GM23248 (cell line): ENCODE measurements around the gene WDR87. TPM values are rescaled to one million over a fixed set of nuclear protein-coding genes. Genes with fewer than 3 reads are reported as not detected.

Experiments
- DNase-seq: peaks from one replicate; pipeline ENCODE4 v3.0.0-alpha.2; 2015
- H2AFZ ChIP-seq: fragments of 200-600 bp; sonication (generic); 2 replicates; pipeline ENCODE4 v1.6.1; 2016; ENCODE audit warnings: antibody characterized with exemption
- H3F3A ChIP-seq: fragments of 200-600 bp; sonication (generic); 2 replicates; pipeline ENCODE4 v1.6.1; 2016; ENCODE audit warnings: mild to moderate bottlenecking, antibody characterized with exemption, mixed run types; ENCODE audit not compliant: insufficient read depth
- H3K27ac ChIP-seq: fragments of 200-600 bp; sonication (generic); 2 replicates; pipeline ENCODE4 v1.5.1; 2016; ENCODE audit warnings: mild to moderate bottlenecking
- H3K27me3 ChIP-seq: fragments of 200-600 bp; sonication (generic); replicated peaks from 2 replicates; pipeline ENCODE4 v1.6.1; 2016; ENCODE audit warnings: mild to moderate bottlenecking; ENCODE audit not compliant: insufficient read depth
- H3K36me3 ChIP-seq: fragments of 200-600 bp; sonication (generic); 2 replicates; pipeline ENCODE4 v1.6.1; 2016; ENCODE audit warnings: low read depth, mild to moderate bottlenecking
- H3K4me1 ChIP-seq: fragments of 200-600 bp; sonication (generic); 2 replicates; pipeline ENCODE4 v1.6.1; 2016; ENCODE audit warnings: mild to moderate bottlenecking; ENCODE audit not compliant: insufficient read depth
- H3K4me2 ChIP-seq: fragments of 200-600 bp; sonication (generic); one replicate; pipeline ENCODE4 v1.6.1; 2016; ENCODE audit warnings: mild to moderate bottlenecking; ENCODE audit not compliant: unreplicated experiment
- H3K4me3 ChIP-seq: fragments of 200-600 bp; sonication (generic); 2 replicates; pipeline ENCODE4 v1.5.1; 2016; ENCODE audit warnings: mild to moderate bottlenecking
- H3K79me2 ChIP-seq: fragments of 200-600 bp; sonication (generic); 2 replicates; pipeline ENCODE4 v1.6.1; 2016; ENCODE audit warnings: mild to moderate bottlenecking; ENCODE audit not compliant: insufficient read depth
- H3K9ac ChIP-seq: fragments of 200-600 bp; sonication (generic); 2 replicates; pipeline ENCODE4 v1.6.1; 2016; ENCODE audit warnings: mild to moderate bottlenecking
- H3K9me2 ChIP-seq: fragments of 200-600 bp; sonication (generic); 2 replicates; pipeline ENCODE4 v1.6.1; 2016; ENCODE audit warnings: mixed run types, mild to moderate bottlenecking, moderate library complexity; ENCODE audit not compliant: insufficient read depth
- H3K9me3 ChIP-seq: fragments of 200-600 bp; sonication (generic); one replicate; pipeline ENCODE4 v1.6.1; 2017; ENCODE audit warnings: low read depth
- H4K20me1 ChIP-seq: fragments of 200-600 bp; sonication (generic); 2 replicates; pipeline ENCODE4 v1.6.0; 2016; ENCODE audit not compliant: insufficient read depth
- EZH2 ChIP-seq: fragments of 200-600 bp; sonication (generic); IDR thresholded peaks from 2 replicates; pipeline ENCODE4 v1.6.1; 2018; ENCODE audit warnings: antibody characterized with exemption, mild to moderate bottlenecking; ENCODE audit not compliant: insufficient read depth, poor library complexity, severe bottlenecking
- EZH2phosphoT487 ChIP-seq: fragments of 200-600 bp; sonication (generic); IDR thresholded peaks from 2 replicates; pipeline ENCODE4 v1.6.1; 2018; ENCODE audit warnings: antibody characterized with exemption, moderate library complexity, mild to moderate bottlenecking, low read depth; ENCODE audit not compliant: insufficient read depth
- WGBS, 2 experiments: methylation state at CpG; one replicate each; pipeline ENCODE4 v1.1.6; 2015 to 2017; ENCODE audit warnings: low lambda C conversion rate in 2 of 2, low coverage in 1 of 2; ENCODE audit errors: missing lambda C conversion rate in 2 of 2; 5-methylcytosine and 5-hydroxymethylcytosine counted together
- in situ Hi-C: fragments of 300-500 bp; cut with MboI; formaldehyde crosslinking; loops from 2 replicates; pipeline ENCODE4 v1.15.0; 2020
- polyA plus RNA-seq: library from polyadenylated mRNA; unstranded; fragments of >200 nt; fragmentation: Nextera tagmentation; extraction: Ambion mirVana; gene quantifications from 2 replicates; pipeline ENCODE4 v1.2.1, GENCODE V29; 2016
- total RNA-seq: library from RNA; depleted of rRNA; stranded (reverse); fragments of >200 nt; shearing (Covaris generic); gene quantifications from 2 replicates; pipeline ENCODE4 v1.2.3, GENCODE V29; 2014

Gene WDR87
- total and polyA plus RNA-seq, 2 experiments from 2014 or later, result not detected

GRCh38 chr19:37930416-37930815 lies 24.0 kb upstream of the WDR87 start:
- Histone ChIP-seq H3F3A (no peaks in the 10 kb centered on the region), H3K27me3 (no peaks in the 10 kb centered on the region), H4K20me1 (no peaks in the 10 kb centered on the region), H3K4me3 (no peak overlapping the region), H3K9me3 (no peaks in the 10 kb centered on the region), H3K27ac (no peak overlapping the region), H3K9ac (no peak overlapping the region), H3K36me3 (no peaks in the 10 kb centered on the region), H3K9me2 (no peaks in the 10 kb centered on the region), H3K4me1 (peaks cover 15% of the 10 kb centered on the region), H3K79me2 (peaks cover 100% of the 10 kb centered on the region), H2AFZ (no peak overlapping the region), H3K4me2 (no peak overlapping the region)
- whole genome bisulfite sequencing, 2 experiments, result 96% methylated on average over 3 to 5 of the region's 5 CpGs
- no peak for TF ChIP-seq EZH2phosphoT487
- peak; percentile 27 for DNase-seq
- in situ Hi-C loops, result no loop called here

- Histone ChIP-seq H3K36me3 (no peaks in the 10 kb centered on the region), H3K4me2 (no peak overlapping the region), H3K79me2 (peaks cover 100% of the 10 kb centered on the region), H3K9me3 (no peaks in the 10 kb centered on the region), H2AFZ (no peak overlapping the region), H3K27me3 (no peaks in the 10 kb centered on the region), H3K4me3 (no peak overlapping the region), H3K27ac (no peak overlapping the region), H3K4me1 (peaks cover 15% of the 10 kb centered on the region), H3K9ac (no peak overlapping the region), H4K20me1 (no peaks in the 10 kb centered on the region), H3F3A (no peaks in the 10 kb centered on the region), H3K9me2 (no peaks in the 10 kb centered on the region)
- TF ChIP-seq EZH2phosphoT487 (no peak), EZH2 (no peak)
- in situ Hi-C loops, result no loop called here
- WGBS, 2 experiments, result 94 to 98% methylated on average over 4 of the region's 4 CpGs
- no peak for DNase-seq
Measured at GRCh38 chr19:37929355-37929923, 23.0 kb upstream of the WDR87 start.

GRCh38 chr19:37928527-37929286 lies 22.3 kb upstream of the WDR87 start:
- Histone ChIP-seq H4K20me1 (no peaks in the 10 kb centered on the region), H3K9ac (no peak overlapping the region), H3K27ac (no peak overlapping the region), H3K4me2 (no peak overlapping the region), H3K79me2 (peaks cover 100% of the 10 kb centered on the region), H3F3A (no peaks in the 10 kb centered on the region), H3K27me3 (no peaks in the 10 kb centered on the region), H3K4me1 (peaks cover 15% of the 10 kb centered on the region), H3K4me3 (no peak overlapping the region), H3K9me3 (no peaks in the 10 kb centered on the region), H3K9me2 (no peaks in the 10 kb centered on the region), H2AFZ (no peak overlapping the region), H3K36me3 (no peaks in the 10 kb centered on the region)
- no peak for DNase-seq
- 73 to 76% methylated on average over 5 of the region's 5 CpGs for WGBS, 2 experiments
- in situ Hi-C loops, result no loop called here
- no peak for TF ChIP-seq EZH2
- no peak for TF ChIP-seq EZH2phosphoT487

- no peak for DNase-seq
- TF ChIP-seq EZH2, result no peak
- TF ChIP-seq EZH2phosphoT487, result no peak
- Histone ChIP-seq H3K4me1 (peaks cover 5% of the 10 kb centered on the region), H4K20me1 (no peaks in the 10 kb centered on the region), H3K36me3 (no peaks in the 10 kb centered on the region), H3K79me2 (peaks cover 100% of the 10 kb centered on the region), H3K4me3 (no peak overlapping the region), H3K4me2 (no peak overlapping the region), H3K9me2 (no peaks in the 10 kb centered on the region), H3F3A (no peaks in the 10 kb centered on the region), H3K9ac (no peak overlapping the region), H3K9me3 (no peaks in the 10 kb centered on the region), H3K27me3 (no peaks in the 10 kb centered on the region), H3K27ac (no peak overlapping the region), H2AFZ (no peak overlapping the region)
- in situ Hi-C loops, result no loop called here
- 79% methylated on average over 5 of the region's 5 CpGs for WGBS, 2 experiments
Measured at GRCh38 chr19:37926711-37927110, 20.3 kb upstream of the WDR87 start.
